NCI-H526 (cell line): ENCODE measurements around the gene KIZ.

Experiments used
- DNase-seq, 2 experiments: peaks; one replicate each; lab custom pipeline; 2025; lab: John Stamatoyannopoulos, UW

KIZ gene

GRCh38 chr20:21104921-21105320 lies 21.0 kb upstream of the KIZ start:
- no peak for DNase-seq

- peak in 1 of 2 experiments; percentile 62 for DNase-seq
Observed at GRCh38 chr20:21105429-21106170, 20.3 kb upstream of the KIZ start.

- peak in 1 of 2 experiments; percentile 20 for DNase-seq
Observed at GRCh38 chr20:21106171-21107017, 19.5 kb upstream of the KIZ start, which contains the start of gene LINC00237. LINC00237 (minus strand) TSS chr20:21106358.

GRCh38 chr20:21109144-21109543 lies 16.7 kb upstream of the KIZ start:
- no peak for DNase-seq

GRCh38 chr20:21110811-21111210 lies 15.1 kb upstream of the KIZ start:
- DNase-seq: no peak

- DNase-seq: no peak
Observed at GRCh38 chr20:21111416-21111815, 14.5 kb upstream of the KIZ start.

- no peak for DNase-seq
Observed at GRCh38 chr20:21113697-21114096, 12.2 kb upstream of the KIZ start.

GRCh38 chr20:21114584-21114983 lies 11.3 kb upstream of the KIZ start:
- no peak for DNase-seq

GRCh38 chr20:21117521-21117920 lies 8.4 kb upstream of the KIZ start:
- no peak for DNase-seq

- DNase-seq: no peak
Observed at GRCh38 chr20:21118138-21118537, 7.7 kb upstream of the KIZ start.

- peak in 1 of 2 experiments; percentile 11 for DNase-seq
Observed at GRCh38 chr20:21118782-21119181, 7.1 kb upstream of the KIZ start.

- DNase-seq: no peak
Observed at GRCh38 chr20:21124190-21124589, 1.7 kb upstream of the KIZ start.

GRCh38 chr20:21125072-21125848 lies 622 bp upstream of the KIZ start:
- DNase-seq: peak; percentile 84 to 90

GRCh38 chr20:21126581-21126870 lies 644 bp downstream of the KIZ start:
- no peak for DNase-seq

GRCh38 chr20:21127201-21127981 lies 1.5 kb downstream of the KIZ start:
- DNase-seq: no peak

GRCh38 chr20:21129861-21130260 lies 4.0 kb downstream of the KIZ start:
- DNase-seq: no peak

- no peak for DNase-seq
Observed at GRCh38 chr20:21133404-21133803, 7.5 kb downstream of the KIZ start.

GRCh38 chr20:21133917-21134622 lies 8.2 kb downstream of the KIZ start:
- no peak for DNase-seq

GRCh38 chr20:21134883-21135493 lies 9.1 kb downstream of the KIZ start:
- DNase-seq: no peak

- DNase-seq: no peak
Observed at GRCh38 chr20:21136015-21136732, 10.3 kb downstream of the KIZ start.
